ENCODE measurements around the gene ABCA1.

GRCh38 chr9:104961238-104961637, 33.3 kb upstream of the ABCA1 start:
- no peak for TF ChIP-seq CTCF (optimal IDR thresholded peaks at IDR 0.05 in 1 of 3, IDR thresholded peaks at IDR 0.05 in 1 of 3, conservative IDR thresholded peaks at IDR 0.05 in 1 of 3; ENCODE audit: extremely low read depth in 1 of 3, insufficient read depth in 2 of 3, low read length in 3 of 3)
- TF ChIP-seq EZH2 (IDR thresholded peaks at IDR 0.05; ENCODE audit: low read length): no peak

All from keratinocyte (primary cell).